ENCODE data around the gene PHACTR1. TPM values are rescaled to one million over a fixed set of nuclear protein-coding genes. Genes with fewer than 3 reads are reported as not detected.

The PHACTR1 gene
- polyA plus RNA-seq, 3 donors = 6.1 to 26.9 (median 7.6) TPM

DNA sequence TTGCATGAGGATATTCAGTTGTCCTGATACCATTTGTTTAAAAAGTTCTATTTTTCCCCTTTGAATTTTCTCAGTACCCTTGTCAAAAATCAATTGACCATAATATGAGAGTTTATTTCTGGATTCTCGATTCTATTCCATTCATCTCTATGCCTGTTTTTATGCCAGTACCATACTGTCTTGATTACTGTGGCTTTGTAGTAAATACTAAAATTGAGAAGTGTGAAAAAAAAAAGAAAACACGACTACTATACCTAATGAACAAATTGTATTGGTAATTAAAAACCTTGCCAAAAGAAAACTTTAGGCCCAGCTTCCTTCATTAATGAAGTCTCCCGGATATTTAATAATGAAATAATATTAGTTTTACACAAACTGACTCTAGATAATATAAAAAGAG is 426.0 kb downstream of the PHACTR1 start:
- Mint-ChIP-seq H3K4me1 (peaks cover 17% of the 10 kb centered on the region), H3K9me3 (no peaks in the 10 kb centered on the region), H3K27me3 (ENCODE audit: low read depth in 3 of 3) (peaks cover 0 to 1% (median 0%) of the 10 kb centered on the region in 3 donors), H3K27ac (no peak overlapping the region), H3K4me3 (no peak overlapping the region), H3K36me3 (no peaks in the 10 kb centered on the region)
- Histone ChIP-seq H3K9ac (ENCODE audit: insufficient read depth, low read length, poor library complexity, severe bottlenecking) (no peak overlapping the region), H4K20me1 (ENCODE audit: insufficient read depth, low read length) (no peaks in the 10 kb centered on the region), H3K9me3 (replicated peaks in 1 of 2; ENCODE audit: control insufficient read depth in 1 of 2, insufficient read depth in 1 of 2, low read length in 2 of 2) (no peaks in the 10 kb centered on the region), H3K27ac (ENCODE audit: low read depth in 1 of 2, low read length in 2 of 2) (no peak overlapping the region), H3K4me2 (replicated peaks; ENCODE audit: extremely low read depth, low read length, poor library complexity, severe bottlenecking) (no peak overlapping the region), H2AFZ (ENCODE audit: insufficient read depth, low read depth, low read length, poor library complexity, severe bottlenecking) (no peak overlapping the region), H3K4me1 (ENCODE audit: control insufficient read depth in 1 of 2, insufficient read depth in 2 of 2, low read length in 2 of 2) (peaks cover 0 to 8% of the 10 kb centered on the region in 2 donors), H3K79me2 (ENCODE audit: insufficient read depth, low read length) (no peaks in the 10 kb centered on the region), H3K27me3 (ENCODE audit: control insufficient read depth in 2 of 2, insufficient read depth in 2 of 2, low read length in 2 of 2) (no peaks in the 10 kb centered on the region), H3K36me3 (replicated peaks in 1 of 2; ENCODE audit: control insufficient read depth in 1 of 2, insufficient read depth in 2 of 2, low read length in 2 of 2) (no peaks in the 10 kb centered on the region), H3K4me3 (replicated peaks in 1 of 3; ENCODE audit: low read depth in 2 of 3, low read length in 3 of 3) (no peak overlapping the region)
- intact Hi-C loops (cut with micrococcal nuclease) = no loop called here
- no CpG with 5 or more reads among the region's 3 CpGs for WGBS (ENCODE audit: insufficient coverage)
- no peak for DNase-seq
- TF ChIP-seq, protein P1, sequence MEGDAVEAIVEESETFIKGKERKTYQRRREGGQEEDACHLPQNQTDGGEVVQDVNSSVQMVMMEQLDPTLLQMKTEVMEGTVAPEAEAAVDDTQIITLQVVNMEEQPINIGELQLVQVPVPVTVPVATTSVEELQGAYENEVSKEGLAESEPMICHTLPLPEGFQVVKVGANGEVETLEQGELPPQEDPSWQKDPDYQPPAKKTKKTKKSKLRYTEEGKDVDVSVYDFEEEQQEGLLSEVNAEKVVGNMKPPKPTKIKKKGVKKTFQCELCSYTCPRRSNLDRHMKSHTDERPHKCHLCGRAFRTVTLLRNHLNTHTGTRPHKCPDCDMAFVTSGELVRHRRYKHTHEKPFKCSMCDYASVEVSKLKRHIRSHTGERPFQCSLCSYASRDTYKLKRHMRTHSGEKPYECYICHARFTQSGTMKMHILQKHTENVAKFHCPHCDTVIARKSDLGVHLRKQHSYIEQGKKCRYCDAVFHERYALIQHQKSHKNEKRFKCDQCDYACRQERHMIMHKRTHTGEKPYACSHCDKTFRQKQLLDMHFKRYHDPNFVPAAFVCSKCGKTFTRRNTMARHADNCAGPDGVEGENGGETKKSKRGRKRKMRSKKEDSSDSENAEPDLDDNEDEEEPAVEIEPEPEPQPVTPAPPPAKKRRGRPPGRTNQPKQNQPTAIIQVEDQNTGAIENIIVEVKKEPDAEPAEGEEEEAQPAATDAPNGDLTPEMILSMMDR (IDR thresholded peaks at IDR 0.05) = no peak

DNA sequence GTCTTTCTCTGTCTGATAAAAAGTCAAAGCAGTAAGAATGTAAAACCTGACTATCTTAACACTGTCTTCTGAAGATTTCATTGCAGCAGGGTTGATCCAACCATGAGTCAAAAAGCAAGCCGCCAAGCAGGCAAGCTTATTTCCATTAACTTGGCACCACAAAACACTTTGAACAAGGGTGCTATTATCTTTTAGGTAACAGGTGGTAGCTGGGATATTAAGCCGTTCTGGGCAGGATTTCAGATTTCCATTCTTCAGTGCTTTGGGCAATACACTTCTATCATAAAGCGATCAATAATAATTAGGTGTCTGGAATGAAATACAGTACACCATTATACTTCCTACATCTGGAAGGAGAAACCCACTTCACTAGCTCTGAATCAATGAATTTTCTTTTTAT is 429.9 kb downstream of the PHACTR1 start:
- intact Hi-C loops (cut with micrococcal nuclease) = no loop called here

More for the DNA sequence above, 429.9 kb downstream of the PHACTR1 start:
- Histone ChIP-seq H4K20me1 (ENCODE audit: insufficient read depth, low read length) (no peaks in the 10 kb centered on the region), H3K27me3 (ENCODE audit: control insufficient read depth in 2 of 2, insufficient read depth in 2 of 2, low read length in 2 of 2) (no peaks in the 10 kb centered on the region), H2AFZ (ENCODE audit: insufficient read depth, low read depth, low read length, poor library complexity, severe bottlenecking) (no peak overlapping the region), H3K4me3 (replicated peaks in 1 of 3; ENCODE audit: low read depth in 2 of 3, low read length in 3 of 3) (no peak overlapping the region), H3K4me2 (replicated peaks; ENCODE audit: extremely low read depth, low read length, poor library complexity, severe bottlenecking) (no peak overlapping the region), H3K27ac (ENCODE audit: low read depth in 1 of 2, low read length in 2 of 2) (no peak overlapping the region), H3K36me3 (replicated peaks in 1 of 2; ENCODE audit: control insufficient read depth in 1 of 2, insufficient read depth in 2 of 2, low read length in 2 of 2) (no peaks in the 10 kb centered on the region), H3K9me3 (replicated peaks in 1 of 2; ENCODE audit: control insufficient read depth in 1 of 2, insufficient read depth in 1 of 2, low read length in 2 of 2) (no peaks in the 10 kb centered on the region), H3K9ac (ENCODE audit: insufficient read depth, low read length, poor library complexity, severe bottlenecking) (no peak overlapping the region), H3K79me2 (ENCODE audit: insufficient read depth, low read length) (no peaks in the 10 kb centered on the region), H3K4me1 (ENCODE audit: control insufficient read depth in 1 of 2, insufficient read depth in 2 of 2, low read length in 2 of 2) (peaks cover 0 to 3% of the 10 kb centered on the region in 2 donors)
- no peak overlapping the region for H3K4me3 Mint-ChIP-seq
- DNase-seq = no peak
- WGBS (ENCODE audit: insufficient coverage) = no CpG with 5 or more reads among the region's 3 CpGs
- TF ChIP-seq, protein P1 (IDR thresholded peaks at IDR 0.05) = no peak
- no peaks in the 10 kb centered on the region for H3K36me3 Mint-ChIP-seq
- H3K27ac Mint-ChIP-seq = no peak overlapping the region
- no peaks in the 10 kb centered on the region for H3K9me3 Mint-ChIP-seq
- peaks cover 0 to 1% (median 0%) of the 10 kb centered on the region in 3 donors for H3K27me3 Mint-ChIP-seq (ENCODE audit: low read depth in 3 of 3)
- H3K4me1 Mint-ChIP-seq = peaks cover 5% of the 10 kb centered on the region

All from CD14-positive monocyte (primary cell).